Measurements from ENCODE around the gene FABP1. TPM values are rescaled to one million over a fixed set of nuclear protein-coding genes. Genes with fewer than 3 reads are reported as not detected.

The FABP1 gene
- total and polyA plus RNA-seq, 2 of the 8 experiments (the other 6 are each of a cell fraction or from before 2014, with no cell fraction given): 0.09 TPM; not detected in 1

- Histone ChIP-seq H2BK5ac (ENCODE audit: low read depth, low read length) (no peak overlapping the region), H2AFZ (ENCODE audit: low read length) (no peak overlapping the region), H3K18ac (ENCODE audit: extremely low read depth, low read length) (no peak overlapping the region), H3K27me3 (replicated peaks in 1 of 4; ENCODE audit: control insufficient read depth in 3 of 4, extremely low read depth in 1 of 4, insufficient read depth in 3 of 4, low read length in 3 of 4) (0 out of 7 replicates have a peak, but pooled peaks cover 0 to 2% (median 0%) of the 10 kb centered on the region in 4 experiments), H2AK5ac (ENCODE audit: low read depth, low read length) (no peak overlapping the region), H4K20me1 (replicated peaks in 1 of 2; ENCODE audit: control insufficient read depth in 1 of 2, insufficient read depth in 2 of 2, low read length in 2 of 2) (no peaks in the 10 kb centered on the region), H3K79me1 (ENCODE audit: low read depth, low read length) (no peaks in the 10 kb centered on the region), H4K8ac (ENCODE audit: extremely low read depth, insufficient read depth, low read length) (no peak overlapping the region), H3K4me2 (ENCODE audit: insufficient read depth in 1 of 2, low read depth in 2 of 2, low read length in 2 of 2) (no peak overlapping the region), H3K9me3 (ENCODE audit: insufficient read depth in 2 of 2, low read depth in 1 of 2, low read length in 1 of 2) (no peaks in the 10 kb centered on the region; a peak in 1 of 4 replicates), H3K23me2 (ENCODE audit: low read depth, low read length) (no peaks in the 10 kb centered on the region; the same call in 1 of the 2 replicates), H2BK15ac (ENCODE audit: low read length) (no peak overlapping the region), H3K79me2 (ENCODE audit: control insufficient read depth in 1 of 2, insufficient read depth in 2 of 2, low read length in 2 of 2) (no peaks in the 10 kb centered on the region), H2BK120ac (replicated peaks; ENCODE audit: low read depth, low read length) (no peak overlapping the region), H4K5ac (ENCODE audit: insufficient read length, low read depth, low read length) (no peak overlapping the region), H3K14ac (ENCODE audit: insufficient read length) (no peak overlapping the region), H3K27ac (ENCODE audit: low read depth, low read length) (no peak overlapping the region), H2BK12ac (ENCODE audit: low read depth, low read length) (no peak overlapping the region), H3K56ac (replicated peaks; ENCODE audit: insufficient read length, low read depth, low read length) (no peak overlapping the region), H3K4me3 (ENCODE audit: extremely low read depth in 1 of 4, insufficient read depth in 2 of 4, low read depth in 3 of 4, low read length in 4 of 4) (no peak overlapping the region), H3K4me1 (replicated peaks in 1 of 4; ENCODE audit: control insufficient read depth in 3 of 4, insufficient read depth in 4 of 4, low read length in 3 of 4) (peaks cover 0 to 6% (median 0%) of the 10 kb centered on the region in 4 experiments; a peak in 3 of 7 replicates), H3K4ac (replicated peaks; ENCODE audit: insufficient read length, low read depth, low read length) (no peak overlapping the region), H4K91ac (replicated peaks; ENCODE audit: insufficient read length, low read length) (no peak overlapping the region), H3K36me3 (ENCODE audit: control insufficient read depth in 2 of 4, insufficient read depth in 4 of 4, low read length in 3 of 4) (no peaks in the 10 kb centered on the region), H3K9ac (replicated peaks in 1 of 4; ENCODE audit: extremely low read depth in 1 of 4, low read depth in 3 of 4, low read length in 3 of 4) (no peak overlapping the region), H2BK20ac (ENCODE audit: low read length) (no peak overlapping the region), H3K23ac (ENCODE audit: insufficient read length) (no peak overlapping the region)
- DNase-seq (ENCODE audit: low read depth in 1 of 2, low spot score in 2 of 2): no peak
- no peak for FAIRE-seq
- CTCF ChIA-PET (ENCODE audit: partially characterized antibody): interaction anchor here (1.4 kb wide), 1 partner anchor 105 kb away, joined by 9 read pairs; no protein-coding TSS in a partner anchor
- WGBS, 2 experiments (ENCODE audit: extremely low coverage in 1 of 2, insufficient coverage in 1 of 2, insufficient read length in 1 of 2, insufficient replicate concordance in 2 of 2, low coverage in 1 of 2, low lambda C conversion rate in 2 of 2, missing lambda C conversion rate in 1 of 2): 33% methylated on average over 1 of the region's 1 CpG; no CpG with 5 or more reads in 1 of the 2 experiments
- POLR2A ChIA-PET (ENCODE audit: partially characterized antibody): no interaction called here
- TF ChIP-seq ATF3 (IDR thresholded peaks at IDR 0.05; ENCODE audit: insufficient read depth, low read depth, low read length) (no peak), GABPA (IDR thresholded peaks at IDR 0.05; ENCODE audit: borderline replicate concordance, insufficient read depth, low read length) (no peak), KDM4A (IDR thresholded peaks at IDR 0.05; ENCODE audit: low read depth, low read length, severe bottlenecking) (no peak), HDAC2 (IDR thresholded peaks at IDR 0.05; ENCODE audit: borderline replicate concordance in 1 of 2, low read depth in 2 of 2, low read length in 2 of 2) (no peak), SIN3A (conservative IDR thresholded peaks at IDR 0.05 in 1 of 2, IDR thresholded peaks at IDR 0.05 in 1 of 2; ENCODE audit: low read depth in 1 of 2, low read length in 2 of 2) (no peak), RAD21 (IDR thresholded peaks at IDR 0.05 in 1 of 2, conservative IDR thresholded peaks at IDR 0.05 in 1 of 2; ENCODE audit: low read depth in 2 of 2, low read length in 2 of 2) (no peak), SRF (IDR thresholded peaks at IDR 0.05; ENCODE audit: low read depth, low read length) (no peak), GTF2F1 (IDR thresholded peaks at IDR 0.05; ENCODE audit: borderline replicate concordance, low read depth, low read length) (no peak), TBP (IDR thresholded peaks at IDR 0.05; ENCODE audit: low read depth, low read length) (no peak), SP1 (IDR thresholded peaks at IDR 0.05; ENCODE audit: low read depth, low read length) (no peak)
Observed at GRCh38 chr2:88165332-88166003, 37.6 kb upstream of the FABP1 start.

All from H1 (cell line).